Keratinocyte (primary cell): ENCODE data around the gene ERBB4. TPM values are rescaled to one million over a fixed set of nuclear protein-coding genes. Genes with fewer than 3 reads are reported as not detected.

Source experiments
- DNase-seq: peaks from one replicate; pipeline ENCODE4 v3.0.0-alpha.2; 2011; ENCODE audit warnings: low read depth, missing footprints, low spot score
- FAIRE-seq: peaks from 2 replicates; lab custom pipeline; 2011; peaks lifted over from hg19 to GRCh38; lab: Jason Lieb, UNC
- H2AFZ ChIP-seq: 2 replicates; pipeline ENCODE4 v1.6.0; 2012; ENCODE audit warnings: low read length, control low read depth, inconsistent platforms; ENCODE audit not compliant: control insufficient read depth
- H3K27ac ChIP-seq: 2 replicates; pipeline ENCODE4 v1.5.1; 2011; ENCODE audit warnings: low read length; ENCODE audit not compliant: control insufficient read depth, insufficient read depth
- H3K27me3 ChIP-seq: 3 replicates; pipeline ENCODE4 v1.6.0; 2011; ENCODE audit warnings: low read length; ENCODE audit not compliant: control insufficient read depth, insufficient read depth; ENCODE audit errors: extremely low read depth
- H3K36me3 ChIP-seq, 2 experiments: 2 replicates in 1 of 2; 3 replicates in 1 of 2; pipeline ENCODE4 v1.5.1; 2011; ENCODE audit warnings: low read length in 2 of 2, mild to moderate bottlenecking in 1 of 2; ENCODE audit not compliant: control insufficient read depth in 2 of 2, insufficient read depth in 2 of 2; ENCODE audit errors: extremely low read depth in 1 of 2
- H3K4me1 ChIP-seq: 3 replicates; pipeline ENCODE4 v1.5.1; 2011; ENCODE audit warnings: low read length; ENCODE audit not compliant: control insufficient read depth, insufficient read depth; ENCODE audit errors: extremely low read depth
- H3K4me2 ChIP-seq: 3 replicates; pipeline ENCODE4 v1.6.0; 2011; ENCODE audit warnings: low read depth, low read length; ENCODE audit not compliant: control insufficient read depth, insufficient read depth; ENCODE audit errors: extremely low read depth
- H3K4me3 ChIP-seq, 3 experiments: fragments of 200-600 bp in 1 of 3; sonication (generic) in 1 of 3; 2 replicates in 2 of 3; 3 replicates in 1 of 3; pipeline ENCODE4 v1.5.1; 2011 to 2016; ENCODE audit warnings: low read length in 3 of 3, mild to moderate bottlenecking in 3 of 3, control low read depth in 2 of 3, inconsistent platforms in 1 of 3, low read depth in 1 of 3, mixed read lengths in 1 of 3, mixed run types in 1 of 3, moderate library complexity in 1 of 3; ENCODE audit not compliant: control insufficient read depth in 2 of 3, insufficient read depth in 2 of 3; ENCODE audit errors: extremely low read depth in 1 of 3
- H3K79me2 ChIP-seq: 2 replicates; pipeline ENCODE4 v1.6.0; 2012; ENCODE audit warnings: low read length; ENCODE audit not compliant: control insufficient read depth, insufficient read depth
- H3K9ac ChIP-seq: 3 replicates; pipeline ENCODE4 v1.6.0; 2011; ENCODE audit warnings: low read length; ENCODE audit not compliant: control insufficient read depth, insufficient read depth; ENCODE audit errors: extremely low read depth
- H3K9me1 ChIP-seq: 3 replicates; pipeline ENCODE4 v1.6.0; 2011; ENCODE audit warnings: low read length; ENCODE audit not compliant: control insufficient read depth, insufficient read depth; ENCODE audit errors: extremely low read depth
- H3K9me3 ChIP-seq: 2 replicates; pipeline ENCODE4 v1.5.1; 2012; ENCODE audit warnings: low read depth, low read length; ENCODE audit not compliant: control insufficient read depth
- H4K20me1 ChIP-seq: 3 replicates; pipeline ENCODE4 v1.6.0; 2011; ENCODE audit warnings: low read length; ENCODE audit not compliant: control insufficient read depth, insufficient read depth; ENCODE audit errors: extremely low read depth
- EZH2 ChIP-seq: IDR thresholded peaks from one replicate; pipeline ENCODE4 v1.6.1; 2012; ENCODE audit warnings: inconsistent platforms, mild to moderate bottlenecking, low read length, moderate library complexity
- dilution Hi-C: fragments of 300-500 bp; cut with MboI; formaldehyde crosslinking; loops from one replicate; pipeline ENCODE4 v1.7.0; 2020; ENCODE audit warnings: low sequenced_read_pairs; ENCODE audit not compliant: extremely low pct_ligation_motif_present
- polyA plus RNA-seq, 5 experiments: library from polyadenylated mRNA; depleted of rRNA in 3 of 5; stranded (reverse) in 3 of 5; stranded (forward) in 1 of 5; unstranded in 1 of 5; fragments of >200 nt; gene quantifications; 1 replicate in 1 of 5; 2 replicates in 3 of 5; 3 replicates in 1 of 5; pipeline versions ENCODE4 v1.2.1 to v1.2.3, GENCODE V29; 2011 to 2012; ENCODE audit warnings: missing spikeins in 2 of 5, low read depth in 1 of 5, low replicate concordance in 1 of 5
- TF ChIP-seq, protein P1 (sequence below), 3 experiments: IDR thresholded peaks in 1 of 3; conservative IDR thresholded peaks in 1 of 3; optimal IDR thresholded peaks in 1 of 3; 2 replicates in 2 of 3; 3 replicates in 1 of 3; pipeline versions ENCODE3 to v1.5.1; 2011; ENCODE audit warnings: low read length in 3 of 3, mild to moderate bottlenecking in 3 of 3, moderate library complexity in 2 of 3, control low read depth in 1 of 3, inconsistent platforms in 1 of 3; ENCODE audit not compliant: insufficient read depth in 2 of 3; ENCODE audit errors: extremely low read depth in 1 of 3

The ERBB4 gene
- polyA plus RNA-seq, 1 donor (not counting 4 experiments of a cell fraction or from before 2014, with no cell fraction given) = 0.01 TPM

DNA sequence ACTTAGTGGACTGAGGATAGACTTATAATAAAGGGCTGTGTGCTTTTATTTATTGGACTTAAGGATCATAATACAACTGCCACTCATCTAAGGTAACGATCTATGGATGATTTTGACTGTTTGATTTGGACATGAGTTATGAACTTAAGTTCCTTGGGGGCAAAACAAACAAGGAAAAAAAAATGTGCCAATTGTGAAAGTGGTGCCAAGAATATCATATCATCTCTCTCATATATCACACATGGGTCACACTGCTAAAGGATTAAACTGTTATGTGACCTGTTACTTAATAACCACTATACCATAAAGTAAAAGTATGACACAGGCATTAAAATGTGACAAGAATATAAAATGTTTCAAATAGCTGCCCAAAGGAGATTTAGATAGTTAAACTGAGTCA lies 886.3 kb downstream of the ERBB4 start:
- Histone ChIP-seq H3K36me3 (no peaks in the 10 kb centered on the region), H3K4me1 (no peaks in the 10 kb centered on the region), H3K9me1 (no peaks in the 10 kb centered on the region), H3K27ac (no peak overlapping the region), H2AFZ (no peak overlapping the region), H4K20me1 (no peaks in the 10 kb centered on the region), H3K9me3 (no peaks in the 10 kb centered on the region), H3K9ac (no peak overlapping the region), H3K4me3 (no peak overlapping the region), H3K79me2 (no peaks in the 10 kb centered on the region), H3K4me2 (no peak overlapping the region), H3K27me3 (no peaks in the 10 kb centered on the region)
- FAIRE-seq (no peak), DNase-seq (no peak)
- dilution Hi-C loops = no loop called here
- TF ChIP-seq, protein P1, sequence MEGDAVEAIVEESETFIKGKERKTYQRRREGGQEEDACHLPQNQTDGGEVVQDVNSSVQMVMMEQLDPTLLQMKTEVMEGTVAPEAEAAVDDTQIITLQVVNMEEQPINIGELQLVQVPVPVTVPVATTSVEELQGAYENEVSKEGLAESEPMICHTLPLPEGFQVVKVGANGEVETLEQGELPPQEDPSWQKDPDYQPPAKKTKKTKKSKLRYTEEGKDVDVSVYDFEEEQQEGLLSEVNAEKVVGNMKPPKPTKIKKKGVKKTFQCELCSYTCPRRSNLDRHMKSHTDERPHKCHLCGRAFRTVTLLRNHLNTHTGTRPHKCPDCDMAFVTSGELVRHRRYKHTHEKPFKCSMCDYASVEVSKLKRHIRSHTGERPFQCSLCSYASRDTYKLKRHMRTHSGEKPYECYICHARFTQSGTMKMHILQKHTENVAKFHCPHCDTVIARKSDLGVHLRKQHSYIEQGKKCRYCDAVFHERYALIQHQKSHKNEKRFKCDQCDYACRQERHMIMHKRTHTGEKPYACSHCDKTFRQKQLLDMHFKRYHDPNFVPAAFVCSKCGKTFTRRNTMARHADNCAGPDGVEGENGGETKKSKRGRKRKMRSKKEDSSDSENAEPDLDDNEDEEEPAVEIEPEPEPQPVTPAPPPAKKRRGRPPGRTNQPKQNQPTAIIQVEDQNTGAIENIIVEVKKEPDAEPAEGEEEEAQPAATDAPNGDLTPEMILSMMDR (optimal IDR thresholded peaks at IDR 0.05 in 1 of 3, IDR thresholded peaks at IDR 0.05 in 1 of 3, conservative IDR thresholded peaks at IDR 0.05 in 1 of 3; ENCODE audit: extremely low read depth in 1 of 3, insufficient read depth in 2 of 3, low read length in 3 of 3) = no peak
- no peak for TF ChIP-seq EZH2

DNA sequence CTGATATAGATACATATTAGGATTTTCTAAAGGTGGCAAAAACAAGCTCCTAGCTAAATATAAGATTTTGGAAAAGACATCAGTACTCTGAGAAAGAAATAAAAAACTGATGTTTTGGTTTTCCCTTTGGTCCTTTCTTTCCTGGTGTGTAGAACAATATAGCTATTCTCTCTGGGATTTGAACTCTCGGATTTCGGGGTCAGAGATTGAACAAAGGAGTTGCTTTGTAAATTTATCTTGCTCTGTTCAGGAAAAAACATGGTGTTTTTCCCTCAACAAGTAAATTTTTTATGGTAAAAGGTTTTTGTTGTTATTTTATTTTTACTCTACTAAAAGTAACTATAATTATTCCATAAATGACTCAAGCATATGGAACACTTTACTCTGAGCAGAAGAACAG lies 889.3 kb downstream of the ERBB4 start:
- Histone ChIP-seq H3K9me3 (no peaks in the 10 kb centered on the region), H2AFZ (no peak overlapping the region), H3K27me3 (no peaks in the 10 kb centered on the region), H3K79me2 (no peaks in the 10 kb centered on the region), H3K9me1 (no peaks in the 10 kb centered on the region), H3K4me2 (no peak overlapping the region), H3K4me3 (no peak overlapping the region), H3K27ac (no peak overlapping the region), H3K9ac (no peak overlapping the region), H3K4me1 (no peaks in the 10 kb centered on the region), H3K36me3 (no peaks in the 10 kb centered on the region), H4K20me1 (no peaks in the 10 kb centered on the region)
- no peak for DNase-seq
- dilution Hi-C loops = no loop called here
- TF ChIP-seq EZH2 = no peak
- TF ChIP-seq, protein P1 (optimal IDR thresholded peaks at IDR 0.05 in 1 of 3, IDR thresholded peaks at IDR 0.05 in 1 of 3, conservative IDR thresholded peaks at IDR 0.05 in 1 of 3; ENCODE audit: extremely low read depth in 1 of 3, insufficient read depth in 2 of 3, low read length in 3 of 3) = no peak
- no peak for FAIRE-seq
